ENCODE data around the gene CDC25B. TPM values are rescaled to one million over a fixed set of nuclear protein-coding genes. Genes with fewer than 3 reads are reported as not detected.

CDC25B gene
- total RNA-seq, 1 donor from 2014 or later: 26.5 TPM

- intact Hi-C loops (cut with DNase I): no loop called here
- TF ChIP-seq POLR2A (IDR thresholded peaks at IDR 0.05) (no peak), POLR2AphosphoS5 (IDR thresholded peaks at IDR 0.05; ENCODE audit: insufficient read depth in 1 of 2, low read depth in 1 of 2) (no peak), CTCF (IDR thresholded peaks at IDR 0.05) (no peak)
- no peaks in the 10 kb centered on the region for H3K9me3 ChIP-seq
- H3K4me3 ChIP-seq: peak overlapping the region in 1 of 2 donors; percentile 61
- peaks cover 47% of the 10 kb centered on the region for H3K4me1 ChIP-seq
- peak overlapping the region; percentile 95 for H3K27ac ChIP-seq
- DNase-seq (ENCODE audit: extremely low spot score in 2 of 2): peak in 1 of 2 donors; percentile 93
- H3K36me3 ChIP-seq: peaks cover 0 to 26% of the 10 kb centered on the region in 2 donors
- no peaks in the 10 kb centered on the region for H3K27me3 ChIP-seq
These were observed 1.7 kb downstream of the CDC25B start for GRCh38 chr20:3797592-3798372.

- Histone ChIP-seq H3K4me3 (no peak overlapping the region), H3K27ac (no peak overlapping the region), H3K36me3 (peaks cover 0 to 32% of the 10 kb centered on the region in 2 donors), H3K27me3 (no peaks in the 10 kb centered on the region), H3K4me1 (peaks cover 47% of the 10 kb centered on the region), H3K9me3 (no peaks in the 10 kb centered on the region)
- TF ChIP-seq CTCF (IDR thresholded peaks at IDR 0.05): no peak
- no peak for TF ChIP-seq POLR2AphosphoS5 (IDR thresholded peaks at IDR 0.05; ENCODE audit: insufficient read depth in 1 of 2, low read depth in 1 of 2)
- no peak for TF ChIP-seq POLR2A (IDR thresholded peaks at IDR 0.05)
- no peak for DNase-seq (ENCODE audit: extremely low spot score in 2 of 2)
- intact Hi-C loops (cut with DNase I): no loop called here
These were observed 2.3 kb downstream of the CDC25B start for GRCh38 chr20:3798373-3798768.

GRCh38 chr20:3798908-3799248, 2.8 kb downstream of the CDC25B start:
- H3K4me3 ChIP-seq: no peak overlapping the region
- peak overlapping the region; percentile 35 for H3K27ac ChIP-seq
- no peak for DNase-seq (ENCODE audit: extremely low spot score in 2 of 2)
- H3K4me1 ChIP-seq: peaks cover 47% of the 10 kb centered on the region
- H3K9me3 ChIP-seq: no peaks in the 10 kb centered on the region
- peaks cover 0 to 37% of the 10 kb centered on the region in 2 donors for H3K36me3 ChIP-seq
- no peak for TF ChIP-seq CTCF (IDR thresholded peaks at IDR 0.05)
- TF ChIP-seq POLR2A (IDR thresholded peaks at IDR 0.05): no peak
- TF ChIP-seq POLR2AphosphoS5 (IDR thresholded peaks at IDR 0.05; ENCODE audit: insufficient read depth in 1 of 2, low read depth in 1 of 2): no peak
- intact Hi-C loops (cut with DNase I): no loop called here
- no peaks in the 10 kb centered on the region for H3K27me3 ChIP-seq

GRCh38 chr20:3800256-3800877, 4.3 kb downstream of the CDC25B start:
- H3K9me3 ChIP-seq: no peaks in the 10 kb centered on the region
- H3K36me3 ChIP-seq: peaks cover 0 to 46% of the 10 kb centered on the region in 2 donors
- H3K4me3 ChIP-seq: no peak overlapping the region
- no peak for TF ChIP-seq CTCF (IDR thresholded peaks at IDR 0.05)
- TF ChIP-seq POLR2AphosphoS5 (IDR thresholded peaks at IDR 0.05; ENCODE audit: insufficient read depth in 1 of 2, low read depth in 1 of 2): no peak
- TF ChIP-seq POLR2A (IDR thresholded peaks at IDR 0.05): no peak
- DNase-seq (ENCODE audit: extremely low spot score in 2 of 2): no peak
- no peaks in the 10 kb centered on the region for H3K27me3 ChIP-seq
- H3K4me1 ChIP-seq: peaks cover 49% of the 10 kb centered on the region
- H3K27ac ChIP-seq: peak overlapping the region; percentile 35
- intact Hi-C loops (cut with DNase I): no loop called here

- no peak overlapping the region for H3K4me3 ChIP-seq
- H3K9me3 ChIP-seq: no peaks in the 10 kb centered on the region
- no peaks in the 10 kb centered on the region for H3K27me3 ChIP-seq
- TF ChIP-seq POLR2AphosphoS5 (IDR thresholded peaks at IDR 0.05; ENCODE audit: insufficient read depth in 1 of 2, low read depth in 1 of 2): no peak
- TF ChIP-seq POLR2A (IDR thresholded peaks at IDR 0.05): no peak
- H3K27ac ChIP-seq: no peak overlapping the region
- peaks cover 0 to 46% of the 10 kb centered on the region in 2 donors for H3K36me3 ChIP-seq
- H3K4me1 ChIP-seq: peaks cover 53% of the 10 kb centered on the region
- no peak for DNase-seq (ENCODE audit: extremely low spot score in 2 of 2)
- intact Hi-C loops (cut with DNase I): no loop called here
These were observed 4.8 kb downstream of the CDC25B start for GRCh38 chr20:3800878-3801260.

All from vagina (tissue), 2 donors.